Psoas muscle (tissue), 8 donors: ENCODE data around the gene HSPG2. TPM values are rescaled to one million over a fixed set of nuclear protein-coding genes. Genes with fewer than 3 reads are reported as not detected.
"Not testable (repeated sequence)": the region's sequence is repeated elsewhere in the genome, so short reads cannot be mapped to it uniquely, and the experiment has no call there.

Source experiments
- ATAC-seq, 4 donors: fragments of 200-7000 bp; cut with Tn5 transposase; one replicate each; pipeline ENCODE4 v1.9.1; 2020; ENCODE audit warnings: moderate library complexity in 3 of 4, mild to moderate bottlenecking in 2 of 4
- DNase-seq, 2 donors: peaks; one replicate each; pipeline ENCODE4 v3.0.0-alpha.2; 2020
- H3K27ac ChIP-seq: fragments of 200-600 bp; one replicate; pipeline ENCODE4 v1.8.0; 2022
- H3K27me3 ChIP-seq, 3 donors: fragments of 200-600 bp in 1 of 3; one replicate each; pipeline versions ENCODE4 v1.6.1 to v1.8.0; 2013 to 2022; ENCODE audit warnings: low read length in 2 of 3, mild to moderate bottlenecking in 2 of 3, moderate library complexity in 1 of 3; ENCODE audit not compliant: insufficient read depth in 3 of 3
- H3K36me3 ChIP-seq, 2 donors: fragments of 200-600 bp in 1 of 2; one replicate each; pipeline versions ENCODE4 v1.6.1 to v1.8.0; 2013 to 2022; ENCODE audit warnings: low read depth in 1 of 2, mild to moderate bottlenecking in 1 of 2, moderate library complexity in 1 of 2; ENCODE audit not compliant: insufficient read depth in 1 of 2
- H3K4me1 ChIP-seq: fragments of 200-600 bp; one replicate; pipeline ENCODE4 v1.8.0; 2022
- H3K4me3 ChIP-seq: fragments of 200-600 bp; one replicate; pipeline ENCODE4 v1.8.0; 2022; ENCODE audit warnings: mild to moderate bottlenecking
- H3K9me3 ChIP-seq: fragments of 200-600 bp; one replicate; pipeline ENCODE4 v1.8.0; 2022
- CTCF ChIP-seq: fragments of 200-600 bp; IDR thresholded peaks from one replicate; pipeline ENCODE4 v1.8.0; 2022; ENCODE audit warnings: antibody characterized with exemption
- WGBS, 3 donors: extraction: QIAGEN DNeasy Blood & Tissue Kit; methylation state at CpG; one replicate each; pipeline versions ENCODE4 v1.1.6 to v1.1.7; 2013; 5-methylcytosine and 5-hydroxymethylcytosine counted together
- intact Hi-C, 2 donors: fragments of 100-400 bp; cut with DNase I; formaldehyde crosslinking; loops; one replicate each; pipeline versions ENCODE4 v1.11.0 to v1.14.2; 2022
- polyA plus RNA-seq, 3 donors: library from polyadenylated mRNA; stranded (reverse); fragments of 200-250 nt; gene quantifications; one replicate each; pipeline ENCODE4 v1.2.3, GENCODE V29; 2013
- total RNA-seq, 4 donors: library from RNA; stranded (reverse); fragmentation: NEBNext Ultra II Directional in 2 of 4; extraction: Animal tissue kit (Norgen Biotek cat#: 25700) in 2 of 4; gene quantifications; one replicate each; pipeline versions ENCODE4 v1.2.1 to v1.2.4, GENCODE V29; 2021 to 2023
- donor health status: healthy with polysubstance abuse.
- donor health status: DM: no; HTN: no; CAD: no; lungs with moderate emphysema.
- donor health status: Bipolar disorder and iron deficiency.
- donor health status: healthy.
- donor health status: DM: yes; HTN: yes; CAD: no.
- donor health status: DM: no; HTN: no; CAD: no.
- donor health status: DM: no; HTN: no; CAD: no.
- donor health status: DM: yes; HTN: yes; CAD: no.

The HSPG2 gene
- total and polyA plus RNA-seq, 7 donors = 24.5 to 168 (median 102) TPM

GRCh38 chr1:21910558-21911204 lies 26.4 kb downstream of the HSPG2 start:
- Histone ChIP-seq H3K4me3 (no peak overlapping the region), H3K36me3 (no peaks in the 10 kb centered on the region), H3K9me3 (no peaks in the 10 kb centered on the region), H3K27ac (peak overlapping the region; percentile 87), H3K27me3 (no peaks in the 10 kb centered on the region), H3K4me1 (peaks cover 97% of the 10 kb centered on the region)
- no peak for TF ChIP-seq CTCF
- intact Hi-C loops = no loop called here
- DNase-seq (no peak), ATAC-seq (no peak)
- WGBS, 3 donors = 28 to 44% (median 34%) methylated on average over 11 of the region's 11 CpGs

GRCh38 chr1:21909787-21910503 lies 27.2 kb downstream of the HSPG2 start:
- intact Hi-C loops = no loop called here
- no peaks in the 10 kb centered on the region for H3K27me3 ChIP-seq
- peaks cover 91% of the 10 kb centered on the region for H3K4me1 ChIP-seq
- H3K9me3 ChIP-seq = no peaks in the 10 kb centered on the region
- TF ChIP-seq CTCF = no peak
- 13 to 25% (median 17%) methylated on average over 8 to 9 of the region's 9 CpGs for WGBS, 3 donors
- H3K36me3 ChIP-seq = no peaks in the 10 kb centered on the region
- H3K27ac ChIP-seq = peak overlapping the region; percentile 87
- H3K4me3 ChIP-seq = no peak overlapping the region
- DNase-seq (peak; percentile 63 to 75), ATAC-seq (peak; percentile 13 to 49 (median 26))

GRCh38 chr1:21909286-21909759 lies 27.8 kb downstream of the HSPG2 start:
- no peaks in the 10 kb centered on the region for H3K9me3 ChIP-seq
- no peaks in the 10 kb centered on the region for H3K27me3 ChIP-seq
- H3K4me1 ChIP-seq = peaks cover 90% of the 10 kb centered on the region
- ATAC-seq (peak in 2 of 4 donors; percentile 0 to 6), DNase-seq (peak; percentile 49 to 74)
- WGBS, 3 donors = 0 to 7% (median 0%) methylated on average over 1 of the region's 1 CpG
- no peaks in the 10 kb centered on the region for H3K36me3 ChIP-seq
- peak overlapping the region; percentile 87 for H3K27ac ChIP-seq
- intact Hi-C loops = no loop called here
- no peak for TF ChIP-seq CTCF
- no peak overlapping the region for H3K4me3 ChIP-seq

- DNase-seq, H3K9me3 ChIP-seq, intact Hi-C loops, ATAC-seq, H3K27me3 ChIP-seq, H3K36me3 ChIP-seq, H3K4me3 ChIP-seq: not testable (repeated sequence)
- 66 to 71% (median 71%) methylated on average over 19 of the region's 19 CpGs for WGBS, 3 donors
- H3K27ac ChIP-seq = peak overlapping the region; percentile 87
- peaks cover 79% of the 10 kb centered on the region for H3K4me1 ChIP-seq
These were observed 29.2 kb downstream of the HSPG2 start for GRCh38 chr1:21907737-21908534.

GRCh38 chr1:21907079-21907418 lies 30.1 kb downstream of the HSPG2 start:
- no peak for DNase-seq
- peak overlapping the region; percentile 87 for H3K27ac ChIP-seq
- no peaks in the 10 kb centered on the region for H3K27me3 ChIP-seq
- H3K4me1 ChIP-seq = peaks cover 76% of the 10 kb centered on the region
- ATAC-seq = no peak
- TF ChIP-seq CTCF = no peak
- WGBS, 3 donors = 83 to 89% (median 86%) methylated on average over 8 to 9 of the region's 9 CpGs
- no peak overlapping the region for H3K4me3 ChIP-seq
- H3K9me3 ChIP-seq = no peaks in the 10 kb centered on the region
- intact Hi-C loops = no loop called here
- H3K36me3 ChIP-seq = no peaks in the 10 kb centered on the region
